Measurements from ENCODE around the gene BHLHA15. TPM values are rescaled to one million over a fixed set of nuclear protein-coding genes. Genes with fewer than 3 reads are reported as not detected.

The BHLHA15 gene
- total RNA-seq, 1 donor from 2014 or later, result not detected

GRCh38 chr7:98240961-98241673 is 29.9 kb downstream of the BHLHA15 start:
- peak; percentile 38 for DNase-seq (ENCODE audit: low read depth)

- no peak for DNase-seq (ENCODE audit: low read depth)
Observed at GRCh38 chr7:98241674-98242241, 30.5 kb downstream of the BHLHA15 start.

GRCh38 chr7:98242342-98242741 is 31.1 kb downstream of the BHLHA15 start:
- DNase-seq (ENCODE audit: low read depth), result no peak

GRCh38 chr7:98242934-98243333 is 31.7 kb downstream of the BHLHA15 start:
- DNase-seq (ENCODE audit: low read depth), result no peak

- DNase-seq (ENCODE audit: low read depth), result no peak
Observed at GRCh38 chr7:98244871-98245270, 33.6 kb downstream of the BHLHA15 start.

GRCh38 chr7:98248156-98248555 is 36.9 kb downstream of the BHLHA15 start:
- DNase-seq (ENCODE audit: low read depth), result no peak

GRCh38 chr7:98249106-98249505 is 37.9 kb downstream of the BHLHA15 start:
- DNase-seq (ENCODE audit: low read depth), result no peak

- DNase-seq (ENCODE audit: low read depth), result peak; percentile 80
Observed at GRCh38 chr7:98250789-98251188, 39.5 kb downstream of the BHLHA15 start.

GRCh38 chr7:98251231-98251600 is 40.0 kb downstream of the BHLHA15 start:
- DNase-seq (ENCODE audit: low read depth), result peak; percentile 20

- peak; percentile 96 for DNase-seq (ENCODE audit: low read depth)
Observed at GRCh38 chr7:98251601-98252424, 40.6 kb downstream of the BHLHA15 start, which contains the start of gene TECPR1. Gene TECPR1, minus strand, starts transcription at chr7:98252232. Its CDS starts 6,086 bp downstream, at chr7:98246146.

GRCh38 chr7:98252425-98253054 is 41.3 kb downstream of the BHLHA15 start:
- DNase-seq (ENCODE audit: low read depth), result peak; percentile 43

GRCh38 chr7:98254516-98254915 is 43.3 kb downstream of the BHLHA15 start:
- DNase-seq (ENCODE audit: low read depth), result no peak

- DNase-seq (ENCODE audit: low read depth), result no peak
Observed at GRCh38 chr7:98254951-98255610, 43.8 kb downstream of the BHLHA15 start.

GRCh38 chr7:98256431-98256830 is 45.2 kb downstream of the BHLHA15 start:
- DNase-seq (ENCODE audit: low read depth), result no peak

GRCh38 chr7:98257701-98258100 is 46.5 kb downstream of the BHLHA15 start:
- no peak for DNase-seq (ENCODE audit: low read depth)

Other genes starting within 250 kb of the BHLHA15 start
- not detected in 2 replicates for gene OCM2, start 221.2 kb upstream of the BHLHA15 start, total RNA-seq
- gene LMTK2, start 104.6 kb upstream of the BHLHA15 start, total RNA-seq, result 7.1 and 7.3 TPM in 2 replicates
- 62.5 and 108 TPM in 2 replicates for gene TECPR1, start 40.8 kb downstream of the BHLHA15 start, total RNA-seq
- 73.8 and 101 TPM in 2 replicates for gene BRI3, start 70.2 kb downstream of the BHLHA15 start, total RNA-seq
- gene BAIAP2L1, start 189.7 kb downstream of the BHLHA15 start, total RNA-seq, result 19.7 and 21.3 TPM in 2 replicates